ENCODE measurements around the gene TRPT1. TPM values are rescaled to one million over a fixed set of nuclear protein-coding genes. Genes with fewer than 3 reads are reported as not detected.

TRPT1 gene
- total RNA-seq, 2 experiments from 2014 or later: 18.2 to 18.3 TPM

Other genes starting within 250 kb of the TRPT1 start
- gene OTUB1, start 239.7 kb downstream of the TRPT1 start, total RNA-seq: 10 to 100 TPM; 61.9 to 63.0 TPM
- under 1 TPM; 0.17 to 0.29 TPM for gene FLRT1, start 190.3 kb downstream of the TRPT1 start, total RNA-seq
- 10 to 100 TPM; 38.7 to 48.6 TPM for gene MACROD1, start 60.1 kb downstream of the TRPT1 start, total RNA-seq
- gene STIP1, start 40.0 kb downstream of the TRPT1 start, total RNA-seq: 100 to 1,000 TPM; 264 to 272 TPM
- gene FERMT3, start 19.5 kb downstream of the TRPT1 start, total RNA-seq: 100 to 1,000 TPM; 176 to 178 TPM
- gene NUDT22, start 88 bp upstream of the TRPT1 start, total RNA-seq: 10 to 100 TPM; 51.4 to 51.9 TPM
- 10 to 100 TPM; 16.9 to 19.3 TPM for gene DNAJC4, start 4.4 kb upstream of the TRPT1 start, total RNA-seq
- 10 to 100 TPM; 64.2 to 74.5 TPM for gene VEGFB, start 8.4 kb upstream of the TRPT1 start, total RNA-seq
- 10 to 100 TPM; 17.2 to 20.0 TPM for gene FKBP2, start 14.9 kb upstream of the TRPT1 start, total RNA-seq
- gene PPP1R14B, start 20.8 kb upstream of the TRPT1 start, total RNA-seq: 100 to 1,000 TPM; 216 to 227 TPM
- 1 to 10 TPM; 4.4 to 4.7 TPM for gene PLCB3, start 25.3 kb upstream of the TRPT1 start, total RNA-seq
- 10 to 100 TPM; 12.8 to 14.3 TPM for gene BAD, start 58.5 kb upstream of the TRPT1 start, total RNA-seq
- gene GPR137, start 59.7 kb upstream of the TRPT1 start, total RNA-seq: 10 to 100 TPM; 26.2 to 30.5 TPM
- gene KCNK4, start 65.1 kb upstream of the TRPT1 start, total RNA-seq: under 1 TPM in 1 of 2 experiments, not detected in 1; 0.41 TPM
- gene CATSPERZ, start 74.2 kb upstream of the TRPT1 start, total RNA-seq: under 1 TPM in 1 of 2 experiments, not detected in 1; 0.67 TPM
- 10 to 100 TPM; 18.5 to 21.7 TPM for gene ESRRA, start 79.3 kb upstream of the TRPT1 start, total RNA-seq
- 100 to 1,000 TPM; 241 to 261 TPM for gene TRMT112, start 91.4 kb upstream of the TRPT1 start, total RNA-seq
- gene PRDX5, start 91.9 kb upstream of the TRPT1 start, total RNA-seq: 100 to 1,000 TPM; 122 to 132 TPM
- 10 to 100 TPM; 53.2 to 61.9 TPM for gene CCDC88B, start 114.0 kb upstream of the TRPT1 start, total RNA-seq
- 10 to 100 TPM; 19.1 to 21.3 TPM for gene RPS6KA4, start 133.0 kb upstream of the TRPT1 start, total RNA-seq

Measured in activated naive CD4-positive, alpha-beta T cell treated with anti-CD3 and anti-CD28 coated beads for 36 hours (primary cell).